GM12874 (cell line): Measurements from ENCODE around the gene FUT7.

ENCODE experiments used
- CTCF ChIP-seq: IDR thresholded peaks from 2 replicates; pipeline ENCODE4 v1.5.1; 2011; ENCODE audit warnings: low read depth, mild to moderate bottlenecking, control low read depth, low read length, moderate library complexity; ENCODE audit not compliant: insufficient read depth

FUT7 gene

GRCh38 chr9:137044037-137044436 is 12.1 kb upstream of the FUT7 start:
- no peak for TF ChIP-seq CTCF

GRCh38 chr9:137042751-137043727 is 11.2 kb upstream of the FUT7 start:
- TF ChIP-seq CTCF: no peak

GRCh38 chr9:137041124-137041523 is 9.2 kb upstream of the FUT7 start:
- no peak for TF ChIP-seq CTCF

GRCh38 chr9:137040568-137040967 is 8.7 kb upstream of the FUT7 start:
- TF ChIP-seq CTCF: no peak

- no peak for TF ChIP-seq CTCF
These were observed 7.9 kb upstream of the FUT7 start for GRCh38 chr9:137039611-137040366.

- TF ChIP-seq CTCF: no peak
These were observed 7.0 kb upstream of the FUT7 start for GRCh38 chr9:137038916-137039315.

GRCh38 chr9:137037483-137037882 is 5.6 kb upstream of the FUT7 start:
- TF ChIP-seq CTCF: no peak
